Testis (tissue), 2 donors: ENCODE measurements around the gene RNF157.

Experiments
- CTCF ChIP-seq, 3 experiments: fragments of 450-650 bp in 2 of 3; fragments of 200-600 bp in 1 of 3; sonication (generic) in 1 of 3; IDR thresholded peaks; one replicate each; pipeline ENCODE4 v1.5.1; 2016 to 2019; ENCODE audit warnings: antibody characterized with exemption in 3 of 3, mild to moderate bottlenecking in 2 of 3, moderate library complexity in 1 of 3
- POLR2A ChIP-seq: fragments of 450-650 bp; IDR thresholded peaks from one replicate; pipeline ENCODE4 v1.6.1; 2017; ENCODE audit warnings: antibody characterized with exemption, mild to moderate bottlenecking, moderate library complexity

DNA sequence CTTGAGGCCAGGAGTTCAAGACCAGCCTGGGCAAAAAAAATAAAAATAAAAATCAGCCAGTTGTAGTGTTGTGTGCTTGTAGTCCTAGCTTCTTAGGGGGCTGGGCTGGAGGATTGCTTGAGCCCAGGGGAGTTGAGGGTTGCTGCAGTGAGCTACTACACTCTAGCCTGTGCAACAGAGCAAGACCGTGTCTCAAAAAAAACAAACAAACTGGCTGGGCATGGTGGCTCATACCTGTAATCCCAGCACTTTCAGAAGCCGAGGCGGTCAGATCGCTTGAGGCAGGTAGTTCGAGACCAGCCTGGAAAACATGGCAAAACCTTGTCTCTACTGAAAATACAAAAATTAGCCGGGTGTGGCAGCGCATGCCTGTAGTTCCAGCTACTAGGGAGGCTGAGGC is 19.9 kb upstream of the RNF157 start:
- no peak for TF ChIP-seq CTCF (IDR thresholded peaks at IDR 0.05)
- TF ChIP-seq POLR2A = no peak
